Measurements from ENCODE around the gene CLTB.

Gene CLTB

DNA sequence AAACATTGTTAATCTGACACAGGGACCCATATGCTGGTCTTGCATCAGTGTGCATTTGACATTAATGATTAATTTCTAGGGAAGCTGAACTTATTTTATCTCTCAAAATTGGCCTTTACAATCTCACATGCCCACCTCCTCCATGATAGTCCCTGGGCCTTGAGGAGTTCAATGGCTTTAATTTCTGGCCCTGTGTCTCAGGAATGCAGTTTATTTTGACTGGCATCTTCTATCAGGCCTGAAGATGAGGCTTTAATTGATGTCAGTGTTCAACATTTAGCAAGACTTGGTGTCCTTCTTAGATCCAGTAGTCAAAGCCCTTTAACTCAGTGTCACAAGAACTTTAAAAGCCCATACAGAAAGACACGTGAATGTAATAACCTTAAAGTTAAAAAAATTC lies 10.5 kb upstream of the CLTB start:
- H3K4me3 ChIP-seq (ENCODE audit: low read depth, low read length): no peak overlapping the region
- DNase-seq (ENCODE audit: low read depth): no peak
- TF ChIP-seq CTCF (IDR thresholded peaks at IDR 0.05; ENCODE audit: insufficient read depth, low read depth, low read length, missing control alignments): no peak

DNA sequence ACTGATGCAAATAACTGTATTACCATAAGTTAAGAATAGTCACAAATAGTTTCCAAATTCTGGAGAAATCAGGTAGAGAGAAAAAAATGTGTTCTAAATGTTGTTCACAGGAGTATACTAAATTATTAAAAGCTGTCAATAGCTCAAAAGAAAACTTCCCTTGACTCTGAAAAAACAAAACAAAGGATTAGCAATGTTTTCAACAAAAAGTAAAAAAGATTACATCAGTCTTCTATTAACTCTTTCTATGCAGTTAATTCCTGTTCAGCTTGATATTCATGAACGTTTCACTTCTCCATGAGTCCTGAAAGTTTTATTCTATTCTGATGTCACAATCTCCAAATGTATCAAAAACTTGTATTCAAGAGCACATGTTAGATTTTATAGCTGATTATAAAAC lies 9.5 kb upstream of the CLTB start:
- no peak for TF ChIP-seq CTCF (IDR thresholded peaks at IDR 0.05; ENCODE audit: insufficient read depth, low read depth, low read length, missing control alignments)
- no peak overlapping the region for H3K4me3 ChIP-seq (ENCODE audit: low read depth, low read length)
- DNase-seq (ENCODE audit: low read depth): no peak

DNA sequence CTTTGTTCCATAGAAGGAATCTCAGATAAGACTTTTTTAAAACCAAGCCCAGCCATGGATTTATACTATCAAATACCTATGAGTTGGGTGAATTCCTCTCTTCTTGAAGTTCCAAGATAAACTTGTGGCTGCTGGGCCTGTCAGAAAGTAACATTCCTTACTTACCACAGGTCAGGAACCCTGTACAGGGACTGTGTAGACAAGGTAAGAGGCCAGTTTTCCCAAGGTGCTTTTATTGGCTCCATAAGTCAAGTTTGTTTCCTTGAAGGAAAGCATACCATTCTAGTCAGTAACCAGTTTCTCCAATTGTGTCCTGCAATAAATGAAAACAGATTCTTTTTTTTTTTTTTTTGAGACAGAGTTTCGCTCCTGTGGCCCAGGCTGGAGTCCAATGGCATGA lies 8.8 kb upstream of the CLTB start:
- DNase-seq (ENCODE audit: low read depth): no peak
- TF ChIP-seq CTCF (IDR thresholded peaks at IDR 0.05; ENCODE audit: insufficient read depth, low read depth, low read length, missing control alignments): no peak

GRCh38 chr5:176424181-176424580 lies 7.8 kb upstream of the CLTB start:
- no peak for DNase-seq (ENCODE audit: low read depth)
- H3K4me3 ChIP-seq (ENCODE audit: low read depth, low read length): no peak overlapping the region
- TF ChIP-seq CTCF (IDR thresholded peaks at IDR 0.05; ENCODE audit: insufficient read depth, low read depth, low read length, missing control alignments): no peak

More for the DNA sequence above, 8.8 kb upstream of the CLTB start:
- no peak overlapping the region for H3K4me3 ChIP-seq (ENCODE audit: low read depth, low read length)

DNA sequence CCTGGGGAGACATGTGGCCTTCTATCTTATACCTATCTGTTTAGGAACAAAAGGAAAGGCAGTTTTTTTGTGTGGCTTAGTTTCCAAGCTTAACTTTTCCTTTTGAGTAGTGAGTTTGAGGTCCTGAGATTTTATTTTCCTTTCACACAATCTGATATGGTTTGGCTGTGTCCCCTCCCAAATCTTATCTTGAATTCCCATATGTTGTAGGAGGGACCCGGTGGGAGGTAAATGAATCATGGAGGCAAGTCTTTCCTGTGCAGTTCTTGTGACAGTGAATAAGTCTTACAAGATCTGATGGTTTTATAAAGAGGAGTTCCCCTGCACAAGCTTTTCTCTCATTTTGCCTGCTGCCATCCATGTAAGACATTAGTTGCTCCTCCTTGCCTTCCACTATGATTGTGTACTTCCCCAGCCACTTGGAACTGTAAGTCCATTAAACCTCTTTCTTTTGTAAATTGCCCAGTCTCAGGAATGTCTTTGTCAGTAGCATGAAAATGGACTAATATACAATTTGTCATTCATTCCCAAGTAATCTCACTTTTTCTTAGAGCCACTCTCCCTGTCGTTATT lies 4.7 kb upstream of the CLTB start:
- TF ChIP-seq CTCF (IDR thresholded peaks at IDR 0.05; ENCODE audit: insufficient read depth, low read depth, low read length, missing control alignments): no peak
- DNase-seq (ENCODE audit: low read depth): no peak
- no peak overlapping the region for H3K4me3 ChIP-seq (ENCODE audit: low read depth, low read length)

GRCh38 chr5:176420086-176420485 lies 3.7 kb upstream of the CLTB start:
- no peak for DNase-seq (ENCODE audit: low read depth)
- no peak for TF ChIP-seq CTCF (IDR thresholded peaks at IDR 0.05; ENCODE audit: insufficient read depth, low read depth, low read length, missing control alignments)
- no peak overlapping the region for H3K4me3 ChIP-seq (ENCODE audit: low read depth, low read length)

GRCh38 chr5:176418251-176418650 lies 1.9 kb upstream of the CLTB start:
- no peak overlapping the region for H3K4me3 ChIP-seq (ENCODE audit: low read depth, low read length)
- TF ChIP-seq CTCF (IDR thresholded peaks at IDR 0.05; ENCODE audit: insufficient read depth, low read depth, low read length, missing control alignments): no peak
- DNase-seq (ENCODE audit: low read depth): no peak

Measured in GM12865 (cell line).